HG02623 (cell line): ENCODE results near the gene PLCB4.
A peak's percentile ranks its signal among the peaks of the same experiment; 100 is the strongest.

Experiments
- ATAC-seq: cut with Tn5 transposase; IDR thresholded peaks from one replicate; pipeline ENCODE4 v1.9.1; 2021; ENCODE audit warnings: moderate library complexity; ENCODE audit not compliant: unreplicated experiment

The PLCB4 gene

DNA sequence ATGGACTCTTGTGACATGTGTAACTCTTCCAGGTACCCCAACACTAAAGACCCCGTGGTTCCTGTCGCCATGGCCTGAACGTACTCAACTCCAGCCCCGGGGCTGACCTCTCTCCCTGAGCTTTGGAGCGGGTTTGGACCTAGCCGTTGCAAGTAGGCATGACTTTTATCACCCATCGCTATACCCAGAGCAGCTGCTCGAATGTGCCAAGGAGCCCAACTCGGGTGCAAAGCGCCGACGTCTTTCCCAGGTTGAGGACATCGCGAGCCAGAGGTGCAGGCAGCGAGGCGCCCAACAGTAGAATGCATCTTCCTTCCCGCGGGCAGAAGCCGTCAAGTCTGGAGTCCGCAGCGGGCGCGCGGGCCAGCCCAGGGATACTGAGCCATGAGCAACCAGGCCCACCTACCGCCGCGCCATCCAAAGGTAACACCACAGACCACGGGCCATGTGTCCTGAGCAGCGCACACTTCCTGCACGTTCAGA, 439.9 kb downstream of the PLCB4 start:
- no peak for ATAC-seq

DNA sequence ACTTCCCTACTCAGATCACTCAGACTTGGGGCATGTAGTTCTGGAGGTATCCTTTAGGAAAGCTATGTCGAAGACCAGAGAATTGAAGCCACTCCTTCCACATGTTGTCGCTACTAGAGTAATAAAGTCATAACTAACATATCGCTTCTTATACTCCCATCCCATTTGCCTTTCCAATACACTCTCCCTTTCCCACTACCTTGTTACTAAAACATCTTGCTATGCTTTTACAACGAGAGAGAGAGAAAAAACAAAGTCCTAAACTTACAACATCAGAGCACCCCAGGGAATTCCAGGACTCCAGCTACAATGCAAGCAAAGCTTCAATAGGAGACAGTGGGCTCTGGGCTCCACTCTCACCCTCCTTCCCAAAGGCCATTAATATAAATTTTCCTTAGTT, 440.4 kb downstream of the PLCB4 start:
- ATAC-seq: no peak

DNA sequence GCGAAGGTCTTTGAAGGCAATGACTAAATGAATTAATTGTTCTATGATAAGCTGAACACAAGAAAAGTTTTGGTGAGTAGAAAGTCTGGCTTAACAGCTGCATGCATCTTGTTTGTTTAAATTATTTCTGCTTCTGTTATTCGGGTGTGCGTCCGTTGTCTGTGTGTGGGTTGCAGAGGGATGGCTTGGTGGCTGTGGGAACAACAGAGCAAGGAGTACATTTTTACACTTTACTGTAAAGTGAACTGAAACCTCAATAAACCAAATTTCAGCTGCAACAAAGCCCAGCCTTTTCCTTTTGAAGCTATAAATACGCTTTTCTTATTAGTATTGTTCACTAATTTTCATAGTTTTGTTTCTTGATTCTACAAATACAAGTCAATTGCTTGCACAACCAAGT, 442.0 kb downstream of the PLCB4 start:
- ATAC-seq: peak; percentile 57

DNA sequence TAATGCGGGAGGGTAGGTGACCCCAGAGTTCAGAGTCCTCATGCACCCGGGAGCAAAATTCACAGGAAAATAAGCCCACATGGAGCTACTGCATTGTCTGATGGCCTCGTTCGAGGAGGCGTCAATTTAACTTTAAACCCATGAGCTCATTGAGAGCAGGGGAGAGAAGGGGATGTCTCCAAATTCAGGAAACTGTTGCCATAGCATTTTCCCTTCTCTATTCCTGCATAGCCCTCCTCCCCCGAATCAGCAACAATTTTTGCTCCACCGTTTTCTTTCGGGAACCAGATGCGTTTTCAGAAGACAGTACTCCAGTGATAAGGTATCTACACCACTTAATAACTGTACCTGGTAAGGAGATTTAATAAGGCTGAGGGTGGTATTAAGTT, 445.2 kb downstream of the PLCB4 start:
- no peak for ATAC-seq

DNA sequence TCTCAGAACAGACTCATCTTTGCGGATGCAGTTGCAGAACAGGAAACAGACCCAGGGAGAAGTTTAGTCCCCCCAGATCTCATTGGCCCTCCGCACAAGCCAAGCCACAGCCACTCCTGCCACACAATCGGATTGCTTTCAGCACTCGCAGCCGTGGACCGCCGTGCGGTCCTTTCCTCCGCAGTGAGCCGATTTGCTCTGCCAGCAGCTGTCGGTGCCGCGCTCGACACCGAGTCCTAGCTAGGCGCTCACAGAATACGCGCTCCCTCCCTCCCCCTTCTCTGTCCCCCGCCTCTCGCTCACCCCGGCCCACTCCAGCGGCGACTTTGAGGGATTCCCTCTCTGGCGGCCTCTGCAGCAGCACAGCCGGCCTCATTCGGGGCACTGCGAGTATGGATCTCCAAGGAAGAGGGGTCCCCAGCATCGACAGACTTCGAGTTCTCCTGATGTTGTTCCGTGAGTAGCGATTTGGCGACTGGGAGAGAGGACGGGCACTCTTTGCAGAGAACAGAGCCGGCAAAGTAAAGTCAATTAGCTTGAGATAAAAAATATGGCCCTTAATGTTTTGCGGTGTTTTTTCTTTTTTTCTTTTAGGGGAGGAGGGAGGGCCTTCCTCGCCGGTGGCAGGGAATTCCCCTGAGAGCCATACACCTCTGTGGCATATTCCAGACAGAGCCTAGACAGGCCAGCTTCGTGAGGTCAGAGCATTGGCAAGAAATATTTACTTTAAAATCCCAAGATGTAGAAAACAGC, 445.8 kb downstream of the PLCB4 start, which contains the start of gene LAMP5:
TSS of gene LAMP5 (plus strand) at position 130 of the 753 bp plus-strand sequence. CDS start at position 393, 263 bp downstream.
- ATAC-seq: no peak

DNA sequence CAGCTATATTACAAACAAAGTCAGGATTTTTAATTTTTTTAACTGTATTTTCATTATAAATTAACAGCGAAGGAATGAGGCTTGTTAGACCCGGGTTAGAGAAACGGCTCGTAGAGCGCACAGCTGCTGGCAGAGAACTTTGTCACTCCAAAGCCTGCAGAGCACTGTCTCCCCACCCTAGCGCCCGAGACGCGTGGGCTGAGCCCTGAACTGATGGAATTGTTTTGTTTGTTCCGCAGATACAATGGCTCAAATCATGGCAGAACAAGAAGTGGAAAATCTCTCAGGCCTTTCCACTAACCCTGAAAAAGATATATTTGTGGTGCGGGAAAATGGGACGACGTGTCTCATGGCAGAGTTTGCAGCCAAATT, 446.3 kb downstream of the PLCB4 start:
- ATAC-seq: no peak

DNA sequence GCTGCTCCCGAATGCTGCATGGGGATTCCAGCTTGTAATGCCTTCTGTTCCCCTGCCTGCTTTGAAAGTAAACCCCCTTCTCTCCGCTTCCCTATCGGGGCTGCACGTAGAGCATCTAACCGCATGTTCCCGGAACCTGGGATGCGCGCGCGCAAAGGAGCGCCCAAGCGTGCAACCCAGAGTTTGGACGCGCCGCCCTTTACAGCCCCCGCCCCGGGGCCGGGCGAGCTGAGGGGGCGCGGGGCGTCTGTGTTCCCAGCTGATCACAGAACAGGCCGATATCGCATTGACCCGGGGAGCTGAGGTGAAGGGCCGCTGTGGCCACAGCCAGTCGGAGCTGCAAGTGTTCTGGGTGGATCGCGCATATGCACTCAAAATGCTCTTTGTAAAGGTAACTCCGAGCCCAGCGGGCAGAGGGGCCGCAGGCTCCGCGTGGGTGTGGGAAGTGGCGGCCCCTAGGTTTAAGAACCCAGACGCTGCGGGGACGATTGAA, 446.9 kb downstream of the PLCB4 start:
- no peak for ATAC-seq

DNA sequence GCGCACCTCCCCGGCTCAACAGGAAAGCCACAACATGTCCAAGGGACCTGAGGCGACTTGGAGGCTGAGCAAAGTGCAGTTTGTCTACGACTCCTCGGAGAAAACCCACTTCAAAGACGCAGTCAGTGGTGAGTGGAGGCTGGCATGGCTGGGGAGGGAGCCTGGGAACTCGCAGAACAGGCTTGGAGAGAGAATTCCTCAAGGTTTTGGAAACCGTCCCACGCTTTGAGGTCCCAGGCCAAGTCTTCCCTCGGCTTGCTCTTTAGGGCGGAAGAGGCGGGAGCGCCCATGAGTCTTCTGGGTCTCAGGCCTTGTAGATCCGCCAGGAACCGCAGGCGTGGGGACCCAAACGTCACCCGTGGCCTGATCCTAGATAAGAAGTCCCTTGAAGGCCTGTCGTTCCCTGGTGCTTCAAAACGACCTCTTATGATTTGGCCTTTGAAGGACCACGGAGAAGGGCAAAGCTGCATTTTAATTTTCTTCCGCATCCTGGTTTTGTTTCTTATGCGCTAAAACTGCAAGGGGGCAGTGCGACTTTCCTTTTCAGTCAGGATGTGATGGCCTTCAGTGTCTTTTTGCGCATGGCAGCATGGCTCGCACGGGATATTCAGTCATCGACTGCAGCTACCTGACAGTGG, 447.5 kb downstream of the PLCB4 start:
- no peak for ATAC-seq

DNA sequence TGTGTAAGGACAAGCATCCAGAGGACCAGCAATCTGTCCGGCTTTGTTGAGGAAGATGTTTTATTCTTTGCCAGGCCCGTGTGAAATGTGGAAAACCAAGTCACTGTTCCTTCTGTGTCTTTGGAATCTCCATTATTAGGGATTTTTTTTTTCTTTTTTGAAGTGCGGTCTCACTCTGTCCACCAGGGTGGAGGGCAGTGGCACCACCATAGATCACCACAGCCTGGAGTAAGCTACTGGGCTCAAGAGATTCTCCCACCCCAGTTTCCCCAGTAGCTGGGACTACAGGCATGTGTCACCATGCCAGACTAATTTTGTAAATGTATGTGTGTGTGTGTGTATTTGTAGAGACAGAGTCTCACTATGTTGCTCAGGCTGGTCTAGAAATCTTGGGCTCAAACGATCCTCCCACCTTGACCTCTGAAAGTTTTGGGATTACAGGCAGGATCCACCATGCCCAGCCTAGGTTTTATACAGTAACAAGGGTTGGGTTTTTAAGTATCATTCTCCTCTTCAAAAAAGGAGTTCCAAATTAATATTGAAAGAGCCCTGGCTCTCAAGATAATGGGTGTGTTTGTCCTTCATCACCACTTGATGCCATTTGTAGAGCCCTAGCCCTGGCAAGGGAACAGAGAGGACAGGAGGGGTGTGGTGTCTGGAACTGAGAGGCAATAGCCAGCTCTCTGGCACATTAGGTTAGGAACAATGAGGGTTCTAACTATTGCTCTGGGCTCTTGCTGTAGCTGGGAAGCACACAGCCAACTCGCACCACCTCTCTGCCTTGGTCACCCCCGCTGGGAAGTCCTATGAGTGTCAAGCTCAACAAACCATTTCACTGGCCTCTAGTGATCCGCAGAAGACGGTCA, 448.6 kb downstream of the PLCB4 start:
- ATAC-seq: no peak

DNA sequence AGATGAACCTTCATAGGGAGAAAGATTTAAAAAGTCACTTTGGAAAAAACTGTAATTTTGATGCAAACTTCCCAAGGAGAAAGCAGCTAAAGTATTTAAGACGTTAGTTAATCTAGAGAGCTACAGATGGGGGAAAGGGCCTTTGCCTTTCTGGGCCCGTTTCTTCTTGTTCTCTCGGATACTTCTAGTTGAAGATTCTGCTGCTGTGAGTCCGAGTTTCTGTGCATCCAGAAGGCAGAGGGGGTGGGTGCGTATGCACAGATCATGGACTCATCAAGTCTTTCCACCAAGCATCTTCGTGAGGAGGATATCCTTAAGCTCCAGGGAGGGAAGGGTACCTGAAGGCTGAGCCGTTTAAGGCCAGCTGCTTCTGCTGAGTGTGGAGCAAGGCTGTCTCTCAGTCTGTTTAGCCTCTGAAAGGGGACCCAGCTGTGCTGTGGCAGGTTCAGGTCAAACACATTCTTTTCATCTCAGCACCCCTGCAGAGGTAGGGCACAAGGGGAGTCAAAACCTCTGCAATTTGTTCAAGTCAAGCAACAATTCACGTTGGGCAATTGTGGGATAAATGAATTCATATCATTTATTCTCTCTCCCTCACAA, 449.8 kb downstream of the PLCB4 start:
- ATAC-seq: no peak

DNA sequence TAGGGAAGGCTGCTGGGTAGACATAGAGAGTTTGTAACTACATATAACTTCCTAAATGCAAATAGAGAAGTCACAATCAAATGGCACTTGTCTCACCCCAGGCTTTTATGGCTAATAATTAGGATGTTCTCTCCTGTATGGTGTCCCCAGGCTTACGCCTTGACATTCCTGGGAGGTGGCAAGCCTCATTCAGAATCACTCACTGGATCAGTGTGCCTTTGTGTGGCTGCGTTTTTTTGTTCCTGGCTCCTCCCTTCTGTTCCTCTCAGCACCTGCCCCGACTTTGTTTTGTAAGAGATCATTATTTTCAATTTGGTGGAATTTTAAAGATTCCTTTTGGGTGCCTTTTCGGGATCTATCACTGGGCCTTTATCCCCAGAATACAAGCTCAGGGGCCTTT, 451.2 kb downstream of the PLCB4 start:
- no peak for ATAC-seq

DNA sequence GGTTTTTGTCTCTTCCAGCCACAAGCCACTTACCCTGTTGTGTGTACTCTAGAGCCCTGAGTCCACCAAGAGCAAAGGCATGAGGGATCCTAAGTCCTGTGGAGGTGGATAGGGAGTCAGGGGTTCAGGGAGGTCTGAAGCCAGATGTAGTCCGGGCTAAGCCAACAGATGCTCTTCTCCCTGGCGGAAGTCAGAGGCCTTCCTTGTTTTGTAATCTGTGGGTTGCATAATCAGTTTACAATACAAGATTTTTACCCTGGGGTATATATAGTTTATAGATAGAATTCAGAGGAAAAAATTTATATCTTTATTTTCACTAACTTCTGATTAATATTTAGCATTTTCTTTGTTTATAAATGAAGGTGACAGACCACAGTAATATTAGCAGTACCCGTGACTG, 454.7 kb downstream of the PLCB4 start:
- ATAC-seq: no peak
